ENCODE measurements around the gene SLIT3.

SLIT3 gene

GRCh38 chr5:168780888-168781287 lies 520.1 kb downstream of the SLIT3 start:
- Histone ChIP-seq H3K79me2 (no peaks in the 10 kb centered on the region), H3K27ac (no peak overlapping the region), H3K4me2 (ENCODE audit: low read length) (no peak overlapping the region), H3K9ac (no peak overlapping the region), H3K36me3 (ENCODE audit: control insufficient read depth, insufficient read depth, low read length) (no peaks in the 10 kb centered on the region), H3K9me3 (ENCODE audit: control insufficient read depth, low read length) (no peaks in the 10 kb centered on the region), H3K4me1 (no peaks in the 10 kb centered on the region), H3K27me3 (ENCODE audit: control insufficient read depth, insufficient read depth, low read length) (no peaks in the 10 kb centered on the region), H2AFZ (no peak overlapping the region), H3K4me3 (ENCODE audit: low read depth, low read length) (no peak overlapping the region)
- TF ChIP-seq CTCF (IDR thresholded peaks at IDR 0.05): no peak

GRCh38 chr5:168779333-168779732 lies 521.6 kb downstream of the SLIT3 start:
- H3K4me1 ChIP-seq: no peaks in the 10 kb centered on the region
- no peak for TF ChIP-seq CTCF (IDR thresholded peaks at IDR 0.05)
- no peaks in the 10 kb centered on the region for H3K79me2 ChIP-seq

DNA sequence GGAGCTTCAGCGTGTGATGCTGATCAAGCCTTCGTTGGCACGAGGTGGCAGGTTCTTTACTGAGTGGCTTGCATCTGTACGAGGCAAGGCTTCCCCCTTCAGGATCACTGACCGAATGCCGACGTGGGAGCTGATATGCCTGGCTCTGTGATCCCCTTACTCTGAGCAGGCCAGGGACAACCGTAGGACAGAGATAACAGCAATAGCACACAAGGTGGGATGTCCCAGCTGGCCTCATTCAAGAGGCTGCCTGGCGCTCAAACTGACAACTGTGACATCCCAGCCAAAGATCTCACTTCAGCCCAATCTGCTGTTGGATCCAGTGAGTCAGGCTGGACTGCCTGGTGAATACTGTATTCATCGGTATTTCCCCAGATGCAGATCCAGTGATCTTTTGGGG lies 522.4 kb downstream of the SLIT3 start:
- Histone ChIP-seq H3K9ac (no peak overlapping the region), H3K4me2 (ENCODE audit: low read length) (no peak overlapping the region), H3K27ac (no peak overlapping the region), H3K4me3 (ENCODE audit: low read depth, low read length) (no peak overlapping the region), H3K36me3 (ENCODE audit: control insufficient read depth, insufficient read depth, low read length) (no peaks in the 10 kb centered on the region), H3K9me3 (ENCODE audit: control insufficient read depth, low read length) (no peaks in the 10 kb centered on the region), H3K79me2 (no peaks in the 10 kb centered on the region), H2AFZ (no peak overlapping the region), H3K27me3 (ENCODE audit: control insufficient read depth, insufficient read depth, low read length) (no peaks in the 10 kb centered on the region), H3K4me1 (no peaks in the 10 kb centered on the region)
- TF ChIP-seq CTCF (IDR thresholded peaks at IDR 0.05): no peak

More at GRCh38 chr5:168779333-168779732, 521.6 kb downstream of the SLIT3 start:
- Histone ChIP-seq H3K36me3 (ENCODE audit: control insufficient read depth, insufficient read depth, low read length) (no peaks in the 10 kb centered on the region), H2AFZ (no peak overlapping the region), H3K4me2 (ENCODE audit: low read length) (no peak overlapping the region), H3K9me3 (ENCODE audit: control insufficient read depth, low read length) (no peaks in the 10 kb centered on the region), H3K9ac (no peak overlapping the region), H3K27me3 (ENCODE audit: control insufficient read depth, insufficient read depth, low read length) (no peaks in the 10 kb centered on the region), H3K27ac (no peak overlapping the region), H3K4me3 (ENCODE audit: low read depth, low read length) (no peak overlapping the region)

DNA sequence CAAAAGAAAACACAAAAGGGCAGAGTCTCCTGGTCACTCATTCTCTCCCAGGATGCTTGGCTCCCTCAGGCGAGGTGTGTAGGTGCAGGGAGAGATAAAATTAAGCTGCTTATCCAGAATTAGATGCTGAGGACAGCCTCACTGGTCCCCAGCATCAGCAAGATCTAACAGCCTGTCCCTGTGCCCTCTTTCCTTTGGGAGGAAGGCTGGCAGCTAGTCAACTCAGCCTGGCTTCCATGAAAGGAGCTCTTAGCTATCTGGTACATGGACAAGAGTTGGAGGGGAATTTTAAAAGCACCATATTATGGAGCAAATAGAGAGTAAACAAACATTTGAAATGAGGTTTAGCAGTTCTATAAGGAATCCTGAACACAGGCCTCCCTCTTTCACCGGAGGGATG lies 523.3 kb downstream of the SLIT3 start:
- Histone ChIP-seq H3K27ac (no peak overlapping the region), H3K9ac (no peak overlapping the region), H3K4me3 (ENCODE audit: low read depth, low read length) (no peak overlapping the region), H3K9me3 (ENCODE audit: control insufficient read depth, low read length) (no peaks in the 10 kb centered on the region), H3K4me2 (ENCODE audit: low read length) (no peak overlapping the region), H3K27me3 (ENCODE audit: control insufficient read depth, insufficient read depth, low read length) (no peaks in the 10 kb centered on the region), H3K36me3 (ENCODE audit: control insufficient read depth, insufficient read depth, low read length) (no peaks in the 10 kb centered on the region), H3K79me2 (no peaks in the 10 kb centered on the region), H2AFZ (no peak overlapping the region), H3K4me1 (no peaks in the 10 kb centered on the region)
- no peak for TF ChIP-seq CTCF (IDR thresholded peaks at IDR 0.05)

DNA sequence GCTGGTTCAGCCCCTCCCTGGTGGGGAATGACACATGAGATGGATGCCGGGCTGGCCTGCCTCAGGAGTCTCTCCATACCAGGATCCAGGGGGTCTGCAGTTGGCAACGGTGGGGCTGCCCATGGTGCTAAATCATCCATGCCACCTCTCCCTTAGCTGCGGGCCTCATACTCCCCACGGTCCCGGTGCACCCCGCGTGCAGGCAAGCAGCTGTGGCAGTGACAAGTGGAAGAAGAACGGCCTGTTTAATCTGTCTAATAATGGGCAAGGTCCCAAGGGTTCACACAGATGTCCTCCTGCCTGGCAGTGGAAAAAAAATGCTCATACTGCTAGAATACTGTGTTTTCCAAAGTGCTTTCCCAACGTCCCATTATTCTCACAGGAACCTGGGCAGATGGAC lies 524.9 kb downstream of the SLIT3 start:
- Histone ChIP-seq H3K9ac (no peak overlapping the region), H3K27me3 (ENCODE audit: control insufficient read depth, insufficient read depth, low read length) (no peaks in the 10 kb centered on the region), H2AFZ (no peak overlapping the region), H3K4me3 (ENCODE audit: low read depth, low read length) (no peak overlapping the region), H3K9me3 (ENCODE audit: control insufficient read depth, low read length) (no peaks in the 10 kb centered on the region), H3K27ac (no peak overlapping the region), H3K79me2 (no peaks in the 10 kb centered on the region), H3K36me3 (ENCODE audit: control insufficient read depth, insufficient read depth, low read length) (no peaks in the 10 kb centered on the region), H3K4me1 (no peaks in the 10 kb centered on the region), H3K4me2 (ENCODE audit: low read length) (no peak overlapping the region)
- no peak for TF ChIP-seq CTCF (IDR thresholded peaks at IDR 0.05)
